ENCODE measurements around the gene GJC3. TPM values are rescaled to one million over a fixed set of nuclear protein-coding genes. Genes with fewer than 3 reads are reported as not detected.

Gene GJC3, protein sequence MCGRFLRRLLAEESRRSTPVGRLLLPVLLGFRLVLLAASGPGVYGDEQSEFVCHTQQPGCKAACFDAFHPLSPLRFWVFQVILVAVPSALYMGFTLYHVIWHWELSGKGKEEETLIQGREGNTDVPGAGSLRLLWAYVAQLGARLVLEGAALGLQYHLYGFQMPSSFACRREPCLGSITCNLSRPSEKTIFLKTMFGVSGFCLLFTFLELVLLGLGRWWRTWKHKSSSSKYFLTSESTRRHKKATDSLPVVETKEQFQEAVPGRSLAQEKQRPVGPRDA
- not detected in 2 replicates for total RNA-seq

DNA sequence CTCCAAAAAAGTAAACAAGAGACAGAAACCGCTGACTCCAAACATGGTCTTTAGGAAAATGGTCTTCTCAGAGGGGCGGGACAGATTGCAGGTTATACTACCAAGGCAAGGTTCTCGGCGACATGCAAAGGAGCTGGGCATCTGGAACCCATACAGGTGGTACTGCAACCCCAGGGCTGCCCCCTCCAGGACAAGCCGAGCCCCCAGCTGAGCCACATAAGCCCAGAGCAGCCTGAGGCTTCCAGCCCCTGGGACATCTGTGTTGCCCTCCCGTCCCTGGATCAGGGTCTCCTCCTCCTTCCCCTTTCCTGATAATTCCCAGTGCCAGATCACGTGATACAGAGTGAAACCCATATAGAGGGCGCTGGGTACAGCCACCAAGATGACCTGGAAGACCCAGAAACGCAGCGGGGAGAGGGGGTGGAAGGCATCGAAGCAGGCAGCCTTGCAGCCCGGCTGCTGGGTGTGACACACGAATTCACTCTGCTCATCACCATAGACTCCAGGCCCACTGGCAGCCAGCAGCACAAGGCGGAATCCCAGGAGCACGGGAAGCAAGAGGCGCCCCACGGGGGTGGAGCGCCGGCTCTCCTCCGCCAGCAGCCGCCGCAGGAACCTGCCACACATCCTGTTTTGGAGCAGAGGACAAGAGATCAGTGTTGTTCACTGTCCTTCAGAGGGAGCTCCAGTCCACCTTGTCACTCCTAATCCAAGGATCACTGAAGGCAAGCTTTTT lies at the start of gene GJC3:
Gene GJC3, minus strand, starts transcription at position 627 of the 736 bp plus-strand sequence. Its CDS starts 0 bp downstream, at position 627.

GRCh38 chr7:99975782-99976521 lies 46.5 kb upstream of the GJC3 start, which contains the start of gene AZGP1:
Gene AZGP1 (minus strand): TSS chr7:99976031. CDS start chr7:99976020, 11 bp downstream.

DNA sequence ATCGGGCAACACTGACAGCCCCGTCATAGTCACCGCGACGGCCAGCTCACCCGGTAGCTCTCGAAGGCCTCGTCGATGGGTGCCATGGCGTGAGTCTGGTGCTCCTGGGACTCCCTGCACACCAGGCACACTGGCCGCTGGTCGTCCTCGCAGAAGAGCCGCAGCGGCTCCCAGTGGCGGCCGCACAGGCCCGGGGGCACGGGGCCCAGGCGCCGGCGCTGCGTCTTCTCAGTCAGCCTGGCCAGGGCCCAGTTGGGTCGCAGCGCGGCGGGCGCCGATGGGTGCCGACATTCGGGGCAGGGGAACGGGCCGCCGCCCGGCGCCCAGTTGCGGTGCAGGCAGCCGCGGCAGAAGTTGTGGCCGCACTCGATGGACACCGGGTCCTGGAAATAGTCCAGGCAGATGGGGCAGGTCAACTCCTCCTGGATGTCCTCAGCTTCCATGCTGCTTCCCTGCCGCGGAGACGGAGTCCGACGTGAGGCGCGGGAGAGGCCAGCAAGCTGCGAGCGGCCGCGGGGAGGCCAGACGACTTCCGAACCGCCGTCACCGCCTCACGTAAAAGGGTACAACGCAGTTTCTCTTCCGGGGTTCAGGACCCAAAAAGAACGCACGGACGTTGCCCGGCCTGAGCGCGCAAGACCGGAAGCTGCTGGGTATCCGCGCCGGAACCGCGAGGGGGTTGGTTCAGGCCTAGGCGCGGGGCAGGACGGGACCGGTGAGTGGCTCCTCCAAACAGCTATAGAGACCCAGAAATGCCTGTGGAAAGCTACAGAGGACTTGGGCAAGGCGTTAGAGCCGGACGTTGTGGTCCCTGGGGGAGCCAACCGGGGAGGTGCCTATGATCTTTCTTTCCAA lies 10.2 kb downstream of the GJC3 start, which contains the start of gene TRIM4:
Gene TRIM4, minus strand, starts transcription at position 572 of the 855 bp plus-strand sequence. Its CDS starts 129 bp downstream, at position 443.

DNA sequence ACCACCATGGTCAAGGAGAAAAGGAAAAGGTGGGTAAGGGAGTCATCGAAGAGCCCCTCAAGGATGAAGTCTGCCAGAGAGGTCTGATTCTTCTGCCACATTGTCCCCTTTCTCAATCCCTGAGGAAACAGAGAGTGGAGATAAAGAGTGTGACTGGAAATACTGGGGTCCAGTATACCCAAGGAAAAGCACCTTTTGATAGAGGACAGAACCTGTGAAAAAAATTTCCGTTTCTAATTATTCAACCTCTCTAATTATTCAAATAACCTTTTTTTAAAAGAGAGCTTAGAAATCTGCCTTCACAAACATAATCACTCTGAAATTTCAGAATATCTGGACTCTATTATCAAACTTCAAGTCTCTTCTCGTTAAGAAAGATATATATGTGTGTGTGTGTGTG lies 52.5 kb downstream of the GJC3 start, which contains the start of gene OR2AE1:
Gene OR2AE1, minus strand, starts transcription at position 101 of the 400 bp plus-strand sequence. Its CDS starts 0 bp downstream, at position 101.

Small RNA genes lying within 50 kb of the gene (small RNA-seq; reads per million reads assigned to genes)
- gene RF00019 (ENCODE audit: low replicate concordance) (not detected), gene RF00561 (ENCODE audit: low replicate concordance) (not detected)

Other genes with a start within 250 kb of the GJC3 start
- under 0.01 and 0.72 TPM in 2 replicates for gene CYP3A5, start 249.6 kb downstream of the GJC3 start, total RNA-seq
- gene CYP3A7, start 194.4 kb downstream of the GJC3 start, total RNA-seq: 0.44 TPM in 1 of 2 replicates, not detected in the other
- gene CYP3A4, start 145.4 kb downstream of the GJC3 start, total RNA-seq: not detected in 2 replicates
- gene CYP3A43, start 101.6 kb downstream of the GJC3 start, total RNA-seq: not detected in 2 replicates
- gene OR2AE1, start 52.6 kb downstream of the GJC3 start, total RNA-seq: 0.66 TPM in 1 of 2 replicates, not detected in the other
- gene TRIM4, start 10.1 kb downstream of the GJC3 start, total RNA-seq: 12.9 and 26.9 TPM in 2 replicates
- not detected in 2 replicates for gene AZGP1, start 46.4 kb upstream of the GJC3 start, total RNA-seq
- gene ZKSCAN1, start 86.0 kb upstream of the GJC3 start, total RNA-seq: 31.9 and 33.3 TPM in 2 replicates
- 7.9 and 10.5 TPM in 2 replicates for gene ZSCAN21, start 120.2 kb upstream of the GJC3 start, total RNA-seq
- 31.7 and 41.1 TPM in 2 replicates for gene ZNF3, start 152.1 kb upstream of the GJC3 start, total RNA-seq
- gene COPS6, start 159.3 kb upstream of the GJC3 start, total RNA-seq: 122 and 154 TPM in 2 replicates
- gene MCM7, start 171.8 kb upstream of the GJC3 start, total RNA-seq: 24.1 and 179 TPM in 2 replicates
- 26.7 and 26.9 TPM in 2 replicates for gene AP4M1, start 172.0 kb upstream of the GJC3 start, total RNA-seq
- 43.8 and 74.3 TPM in 2 replicates for gene TAF6, start 189.7 kb upstream of the GJC3 start, total RNA-seq
- gene CNPY4, start 190.0 kb upstream of the GJC3 start, total RNA-seq: 19.3 and 30.9 TPM in 2 replicates
- gene MBLAC1, start 197.3 kb upstream of the GJC3 start, total RNA-seq: 2.6 and 2.9 TPM in 2 replicates
- gene LAMTOR4, start 219.3 kb upstream of the GJC3 start, total RNA-seq: 41.8 and 67.4 TPM in 2 replicates
- gene TRAPPC14, start 229.1 kb upstream of the GJC3 start, total RNA-seq: 10.9 and 12.7 TPM in 2 replicates
- 2.2 and 2.6 TPM in 2 replicates for gene GAL3ST4, start 239.0 kb upstream of the GJC3 start, total RNA-seq
- gene GPC2, start 247.8 kb upstream of the GJC3 start, total RNA-seq: 0.66 and 1.9 TPM in 2 replicates
- 0.44 and 1.1 TPM in 2 replicates for gene STAG3, start 248.3 kb upstream of the GJC3 start, total RNA-seq